GM23338 (cell line): Measurements from ENCODE around the gene CPLANE1. TPM values are rescaled to one million over a fixed set of nuclear protein-coding genes. Genes with fewer than 3 reads are reported as not detected.

ENCODE experiments used
- ATAC-seq: fragments of 200-7000 bp; cut with Tn5 transposase; 3 replicates; pipeline ENCODE4 v1.9.1; 2020
- DNase-seq: peaks from one replicate; pipeline ENCODE4 v3.0.0-alpha.2; 2015; ENCODE audit warnings: low spot score
- H2AFZ ChIP-seq: fragments of 200-600 bp; sonication (generic); 2 replicates; pipeline ENCODE4 v1.8.0; 2016; ENCODE audit warnings: antibody characterized with exemption, mild to moderate bottlenecking, moderate library complexity
- H3F3A ChIP-seq: fragments of 200-600 bp; sonication (generic); replicated peaks from 2 replicates; pipeline ENCODE4 v1.8.0; 2017; ENCODE audit warnings: antibody characterized with exemption, mixed run types, low read depth
- H3K27ac ChIP-seq: fragments of 200-600 bp; sonication (generic); 2 replicates; pipeline ENCODE4 v1.6.1; 2016; ENCODE audit warnings: low read depth
- H3K27me3 ChIP-seq: fragments of 200-600 bp; sonication (generic); 2 replicates; pipeline ENCODE4 v1.8.0; 2016; ENCODE audit warnings: mild to moderate bottlenecking, mixed run types, moderate library complexity; ENCODE audit not compliant: insufficient read depth
- H3K36me3 ChIP-seq: fragments of 200-600 bp; sonication (generic); 2 replicates; pipeline ENCODE4 v1.8.0; 2016; ENCODE audit warnings: mild to moderate bottlenecking; ENCODE audit not compliant: insufficient read depth
- H3K4me1 ChIP-seq: fragments of 200-600 bp; sonication (generic); 2 replicates; pipeline ENCODE4 v1.8.0; 2016; ENCODE audit warnings: mild to moderate bottlenecking, moderate library complexity; ENCODE audit not compliant: insufficient read depth
- H3K4me2 ChIP-seq: fragments of 200-600 bp; sonication (generic); 2 replicates; pipeline ENCODE4 v1.7.1; 2017; ENCODE audit warnings: mixed run types
- H3K4me3 ChIP-seq: fragments of 200-600 bp; sonication (generic); 2 replicates; pipeline ENCODE4 v1.6.1; 2016; ENCODE audit warnings: mixed run types
- H3K79me2 ChIP-seq: fragments of 200-600 bp; sonication (generic); replicated peaks from 2 replicates; pipeline ENCODE4 v1.8.0; 2017; ENCODE audit warnings: mild to moderate bottlenecking; ENCODE audit not compliant: insufficient read depth
- H3K9me2 ChIP-seq: fragments of 200-600 bp; sonication (generic); 2 replicates; pipeline ENCODE4 v1.8.0; 2017; ENCODE audit not compliant: insufficient read depth
- H4K20me1 ChIP-seq: fragments of 200-600 bp; sonication (generic); replicated peaks from 2 replicates; pipeline ENCODE4 v1.8.0; 2017; ENCODE audit warnings: mild to moderate bottlenecking; ENCODE audit not compliant: insufficient read depth
- H3K27ac Mint-ChIP-seq: 2 replicates; pipeline ENCODE4 v1.8.0; 2020; ENCODE audit warnings: inconsistent platforms, mild to moderate bottlenecking, moderate library complexity, mixed read lengths
- H3K27me3 Mint-ChIP-seq: 3 replicates; pipeline ENCODE4 v1.8.0; 2022; ENCODE audit warnings: low read depth, mild to moderate bottlenecking, moderate library complexity, mixed read lengths, inconsistent platforms; ENCODE audit not compliant: insufficient read depth, poor library complexity
- H3K36me3 Mint-ChIP-seq: 3 replicates; pipeline ENCODE4 v1.8.0; 2021; ENCODE audit warnings: low read depth, mild to moderate bottlenecking, inconsistent platforms, moderate library complexity, mixed read lengths
- H3K4me1 Mint-ChIP-seq: 3 replicates; pipeline ENCODE4 v1.8.0; 2020; ENCODE audit warnings: mild to moderate bottlenecking, inconsistent platforms, mixed read lengths
- H3K4me3 Mint-ChIP-seq: 3 replicates; pipeline ENCODE4 v1.8.0; 2021; ENCODE audit warnings: moderate library complexity, mild to moderate bottlenecking, inconsistent platforms, mixed read lengths
- H3K9me3 Mint-ChIP-seq: 3 replicates; pipeline ENCODE4 v1.8.0; 2020; ENCODE audit warnings: moderate library complexity, mild to moderate bottlenecking, inconsistent platforms, mixed read lengths
- CTCF ChIP-seq, 2 experiments: fragments of 200-600 bp in 1 of 2; sonication (generic) in 1 of 2; conservative IDR thresholded peaks; 2 replicates each; pipeline versions ENCODE4 v1.5.1 to v1.6.1; 2016 to 2017; ENCODE audit warnings: antibody characterized with exemption in 2 of 2, low read depth in 2 of 2, mild to moderate bottlenecking in 2 of 2, moderate library complexity in 1 of 2
- EZH2phosphoT487 ChIP-seq: fragments of 200-600 bp; sonication (generic); IDR thresholded peaks from one replicate; pipeline ENCODE4 v1.8.1; 2018; ENCODE audit warnings: antibody characterized with exemption; ENCODE audit not compliant: unreplicated experiment
- JUNB ChIP-seq: IDR thresholded peaks from one replicate; pipeline ENCODE4 v1.6.1; 2016; ENCODE audit warnings: antibody characterized with exemption; ENCODE audit not compliant: unreplicated experiment
- NANOG ChIP-seq: IDR thresholded peaks from 2 replicates; pipeline ENCODE4 v1.6.1; 2016; ENCODE audit warnings: antibody characterized with exemption, borderline replicate concordance
- POLR2AphosphoS5 ChIP-seq: IDR thresholded peaks from 2 replicates; pipeline ENCODE4 v1.6.1; 2016; ENCODE audit warnings: antibody characterized with exemption, low read depth
- REST ChIP-seq: IDR thresholded peaks from one replicate; pipeline ENCODE4 v1.6.1; 2018; ENCODE audit warnings: antibody characterized with exemption; ENCODE audit not compliant: unreplicated experiment
- STAT1 ChIP-seq: IDR thresholded peaks from one replicate; pipeline ENCODE4 v1.6.1; 2016; ENCODE audit warnings: antibody characterized with exemption; ENCODE audit not compliant: unreplicated experiment
- ZNF462 ChIP-seq: fragments of 250-450 bp; sonication (Bioruptor Pico); IDR thresholded peaks from 2 replicates; pipeline ENCODE4 v1.5.0; 2020; ENCODE audit warnings: mild to moderate bottlenecking, moderate library complexity
- polyA plus RNA-seq: library from polyadenylated mRNA; unstranded; fragments of >200 nt; fragmentation: Nextera tagmentation; extraction: Ambion mirVana; gene quantifications from 2 replicates; pipeline ENCODE4 v1.2.1, GENCODE V29; 2016
- total RNA-seq: library from RNA; depleted of rRNA; stranded (reverse); fragments of >200 nt; shearing (Covaris generic); gene quantifications from 2 replicates; pipeline ENCODE4 v1.2.3, GENCODE V29; 2014

The CPLANE1 gene
- total and polyA plus RNA-seq, 2 experiments from 2014 or later: 5.1 to 8.3 TPM

GRCh38 chr5:37109338-37109737, 139.8 kb downstream of the CPLANE1 start:
- H3K4me3 ChIP-seq: no peak overlapping the region
- Mint-ChIP-seq H3K27me3 (peaks cover 3% of the 10 kb centered on the region), H3K36me3 (peaks cover 2% of the 10 kb centered on the region; the same call in 1 of the 3 replicates), H3K4me1 (no peaks in the 10 kb centered on the region), H3K9me3 (no peaks in the 10 kb centered on the region), H3K27ac (no peak overlapping the region), H3K4me3 (no peak overlapping the region)
- TF ChIP-seq CTCF (conservative IDR thresholded peaks at IDR 0.05; ENCODE audit: low read depth in 2 of 2) (no peak), POLR2AphosphoS5 (no peak), STAT1 (no peak), ZNF462 (no peak), JUNB (no peak), NANOG (no peak), REST (no peak), EZH2phosphoT487 (no peak)
- H3K4me1 ChIP-seq: no peaks in the 10 kb centered on the region
- no peak overlapping the region for H3K27ac ChIP-seq
- no peak overlapping the region for H3K4me2 ChIP-seq
- no peaks in the 10 kb centered on the region for H3K36me3 ChIP-seq
- peaks cover 3% of the 10 kb centered on the region; the same call in 1 of the 2 replicates for H3K9me2 ChIP-seq
- DNase-seq (no peak), ATAC-seq (no peak)
- no peaks in the 10 kb centered on the region for H3K79me2 ChIP-seq
- H2AFZ ChIP-seq: no peak overlapping the region
- H4K20me1 ChIP-seq: no peaks in the 10 kb centered on the region
- no peaks in the 10 kb centered on the region for H3F3A ChIP-seq
- H3K27me3 ChIP-seq: no peaks in the 10 kb centered on the region
